Cardiac muscle cell (in vitro differentiated cells and primary cell): ENCODE data around the gene ERVW-1. TPM values are rescaled to one million over a fixed set of nuclear protein-coding genes. Genes with fewer than 3 reads are reported as not detected.
A peak's percentile ranks its signal among the peaks of the same experiment; 100 is the strongest.

Source experiments
- DNase-seq, 2 donors: peaks; one replicate each; pipeline versions ENCODE4 v3.0.0 to v3.0.0-alpha.2; 2010 to 2017; ENCODE audit warnings: low read depth in 1 of 2, low spot score in 1 of 2
- H3K27ac ChIP-seq: fragments of 200-600 bp; sonication (generic); 2 replicates; pipeline ENCODE4 v1.5.1; 2016
- H3K27me3 ChIP-seq: fragments of 200-600 bp; sonication (generic); 2 replicates; pipeline ENCODE4 v1.6.0; 2016; ENCODE audit warnings: control low read depth
- H3K36me3 ChIP-seq: fragments of 200-600 bp; sonication (generic); 2 replicates; pipeline ENCODE4 v1.5.1; 2016; ENCODE audit warnings: control low read depth
- H3K4me1 ChIP-seq: fragments of 200-600 bp; sonication (generic); 2 replicates; pipeline ENCODE4 v1.8.1; 2017; ENCODE audit warnings: low read depth, mild to moderate bottlenecking, mixed run types
- H3K4me3 ChIP-seq: fragments of 200-600 bp; sonication (generic); 2 replicates; pipeline ENCODE4 v1.5.1; 2016; ENCODE audit warnings: mild to moderate bottlenecking
- H3K9me3 ChIP-seq: fragments of 200-600 bp; sonication (generic); 2 replicates; pipeline ENCODE4 v1.5.1; 2017; ENCODE audit warnings: low read depth, mild to moderate bottlenecking, control low read depth
- CTCF ChIP-seq: IDR thresholded peaks from 2 replicates; pipeline ENCODE4 v1.5.1; 2012; ENCODE audit warnings: low read depth, mild to moderate bottlenecking, low read length
- polyA plus RNA-seq: library from polyadenylated mRNA; unstranded; fragments of >200 nt; fragmentation: Nextera tagmentation; extraction: Ambion mirVana; gene quantifications from 2 replicates; pipeline ENCODE4 v1.2.1, GENCODE V29; 2016
- total RNA-seq: library from RNA; depleted of rRNA; stranded (reverse); fragments of >200 nt; gene quantifications from 2 replicates; pipeline ENCODE4 v1.2.3, GENCODE V29; 2016

ERVW-1 gene
- total and polyA plus RNA-seq, 2 experiments from 2014 or later, result not detected

- DNase-seq, result no peak
- no peaks in the 10 kb centered on the region for H3K27me3 ChIP-seq
- TF ChIP-seq CTCF, result no peak
- no peak overlapping the region for H3K27ac ChIP-seq
- no peaks in the 10 kb centered on the region for H3K4me1 ChIP-seq
- H3K36me3 ChIP-seq, result peaks cover 65% of the 10 kb centered on the region
- H3K9me3 ChIP-seq, result no peaks in the 10 kb centered on the region
- no peak overlapping the region for H3K4me3 ChIP-seq
Observed at GRCh38 chr7:92506363-92506762, 28.6 kb upstream of the ERVW-1 start.

- TF ChIP-seq CTCF, result no peak
- Histone ChIP-seq H3K27me3 (no peaks in the 10 kb centered on the region), H3K4me1 (no peaks in the 10 kb centered on the region), H3K4me3 (no peak overlapping the region), H3K9me3 (no peaks in the 10 kb centered on the region), H3K36me3 (peaks cover 71% of the 10 kb centered on the region), H3K27ac (no peak overlapping the region)
- no peak for DNase-seq
Observed at GRCh38 chr7:92504563-92504962, 26.8 kb upstream of the ERVW-1 start.

GRCh38 chr7:92503767-92504166 lies 26.0 kb upstream of the ERVW-1 start:
- Histone ChIP-seq H3K36me3 (peaks cover 64% of the 10 kb centered on the region), H3K4me3 (no peak overlapping the region), H3K9me3 (no peaks in the 10 kb centered on the region), H3K4me1 (no peaks in the 10 kb centered on the region), H3K27ac (no peak overlapping the region), H3K27me3 (no peaks in the 10 kb centered on the region)
- DNase-seq, result no peak
- TF ChIP-seq CTCF, result no peak

GRCh38 chr7:92498557-92498956 lies 20.8 kb upstream of the ERVW-1 start:
- no peak for TF ChIP-seq CTCF
- H3K27me3 ChIP-seq, result no peaks in the 10 kb centered on the region
- DNase-seq, result no peak
- H3K27ac ChIP-seq, result no peak overlapping the region
- no peaks in the 10 kb centered on the region for H3K9me3 ChIP-seq
- H3K4me1 ChIP-seq, result no peaks in the 10 kb centered on the region
- peaks cover 65% of the 10 kb centered on the region for H3K36me3 ChIP-seq
- no peak overlapping the region for H3K4me3 ChIP-seq

GRCh38 chr7:92496876-92497275 lies 19.1 kb upstream of the ERVW-1 start:
- no peak overlapping the region for H3K27ac ChIP-seq
- TF ChIP-seq CTCF, result no peak

GRCh38 chr7:92489634-92490033 lies 11.9 kb upstream of the ERVW-1 start:
- Histone ChIP-seq H3K4me3 (no peak overlapping the region), H3K4me1 (no peaks in the 10 kb centered on the region), H3K27ac (peak overlapping the region; percentile 12), H3K36me3 (peaks cover 83% of the 10 kb centered on the region), H3K9me3 (no peaks in the 10 kb centered on the region), H3K27me3 (no peaks in the 10 kb centered on the region)
- TF ChIP-seq CTCF, result no peak
- DNase-seq, result peak in 1 of 2 donors; percentile 51

More at GRCh38 chr7:92496876-92497275, 19.1 kb upstream of the ERVW-1 start:
- Histone ChIP-seq H3K36me3 (peaks cover 66% of the 10 kb centered on the region), H3K4me1 (no peaks in the 10 kb centered on the region), H3K9me3 (no peaks in the 10 kb centered on the region), H3K27me3 (no peaks in the 10 kb centered on the region), H3K4me3 (no peak overlapping the region)
- peak in 1 of 2 donors; percentile 36 for DNase-seq
